ENCODE data around the gene COX15.

Gene COX15

DNA sequence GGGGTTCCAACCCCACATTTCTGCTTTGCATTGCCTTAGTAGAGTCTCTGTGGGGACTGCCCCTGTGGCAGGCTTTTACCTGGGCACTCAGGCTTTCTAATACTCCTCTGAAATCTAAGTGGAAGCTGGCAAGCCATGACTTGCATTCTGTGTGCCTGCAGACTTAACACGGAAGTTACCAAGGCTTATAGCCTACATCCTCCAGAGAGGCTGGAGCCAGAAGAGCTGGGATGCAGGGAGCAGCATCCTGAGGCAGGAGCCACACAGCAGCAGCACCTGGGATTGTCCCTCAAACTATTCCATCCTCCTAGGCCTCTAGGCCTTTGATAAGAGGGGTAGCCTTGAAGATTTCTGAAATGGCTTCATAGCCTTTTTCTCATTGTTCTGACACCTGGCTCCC, 28.4 kb upstream of the COX15 start:
- Histone ChIP-seq H3K4me3 (no peak overlapping the region), H3K27me3 (no peaks in the 10 kb centered on the region), H3K36me3 (peaks cover 44 to 69% (median 59%) of the 10 kb centered on the region in 3 donors), H3K4me1 (no peaks in the 10 kb centered on the region), H3K27ac (no peak overlapping the region), H3K9me3 (no peaks in the 10 kb centered on the region)
- intact Hi-C loops (cut with DNase I; ENCODE audit: low total_unique reads) = no loop called here
- TF ChIP-seq, protein P1, sequence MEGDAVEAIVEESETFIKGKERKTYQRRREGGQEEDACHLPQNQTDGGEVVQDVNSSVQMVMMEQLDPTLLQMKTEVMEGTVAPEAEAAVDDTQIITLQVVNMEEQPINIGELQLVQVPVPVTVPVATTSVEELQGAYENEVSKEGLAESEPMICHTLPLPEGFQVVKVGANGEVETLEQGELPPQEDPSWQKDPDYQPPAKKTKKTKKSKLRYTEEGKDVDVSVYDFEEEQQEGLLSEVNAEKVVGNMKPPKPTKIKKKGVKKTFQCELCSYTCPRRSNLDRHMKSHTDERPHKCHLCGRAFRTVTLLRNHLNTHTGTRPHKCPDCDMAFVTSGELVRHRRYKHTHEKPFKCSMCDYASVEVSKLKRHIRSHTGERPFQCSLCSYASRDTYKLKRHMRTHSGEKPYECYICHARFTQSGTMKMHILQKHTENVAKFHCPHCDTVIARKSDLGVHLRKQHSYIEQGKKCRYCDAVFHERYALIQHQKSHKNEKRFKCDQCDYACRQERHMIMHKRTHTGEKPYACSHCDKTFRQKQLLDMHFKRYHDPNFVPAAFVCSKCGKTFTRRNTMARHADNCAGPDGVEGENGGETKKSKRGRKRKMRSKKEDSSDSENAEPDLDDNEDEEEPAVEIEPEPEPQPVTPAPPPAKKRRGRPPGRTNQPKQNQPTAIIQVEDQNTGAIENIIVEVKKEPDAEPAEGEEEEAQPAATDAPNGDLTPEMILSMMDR (IDR thresholded peaks at IDR 0.05) = no peak
- DNase-seq = no peak

DNA sequence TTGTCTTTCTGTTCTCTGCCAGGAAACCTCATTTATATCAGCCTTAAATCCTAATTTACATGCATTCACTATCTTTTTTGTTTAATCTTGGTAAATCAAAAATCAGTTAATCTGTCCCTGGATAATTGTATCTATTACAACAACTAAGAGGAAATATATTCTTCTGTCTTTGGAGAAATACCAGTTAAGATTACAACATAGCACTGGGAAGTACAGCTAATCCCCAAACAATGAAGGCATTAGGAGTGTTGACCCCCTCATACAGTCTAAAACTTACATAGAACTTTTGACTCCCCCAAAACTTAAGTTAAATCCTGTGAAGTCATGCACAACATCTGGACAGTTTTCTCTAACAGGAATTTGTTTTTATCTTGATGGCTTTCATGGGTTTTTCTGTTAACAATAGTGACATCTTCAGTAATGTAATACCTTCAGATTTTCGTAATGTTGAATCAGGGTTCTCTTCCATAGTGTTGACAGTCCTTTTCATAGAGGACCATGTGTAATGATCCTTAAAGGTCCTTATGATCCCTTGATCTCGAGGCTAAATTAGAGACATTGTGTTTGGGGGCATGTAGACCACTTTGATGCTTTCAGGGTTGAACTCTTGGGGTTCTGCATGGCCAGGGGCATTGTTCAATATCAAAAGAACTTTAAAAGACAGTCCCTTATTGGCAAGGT, 26.4 kb upstream of the COX15 start:
- DNase-seq = no peak
- Histone ChIP-seq H3K36me3 (peaks cover 53 to 79% (median 78%) of the 10 kb centered on the region in 3 donors), H3K27me3 (no peaks in the 10 kb centered on the region)

DNA sequence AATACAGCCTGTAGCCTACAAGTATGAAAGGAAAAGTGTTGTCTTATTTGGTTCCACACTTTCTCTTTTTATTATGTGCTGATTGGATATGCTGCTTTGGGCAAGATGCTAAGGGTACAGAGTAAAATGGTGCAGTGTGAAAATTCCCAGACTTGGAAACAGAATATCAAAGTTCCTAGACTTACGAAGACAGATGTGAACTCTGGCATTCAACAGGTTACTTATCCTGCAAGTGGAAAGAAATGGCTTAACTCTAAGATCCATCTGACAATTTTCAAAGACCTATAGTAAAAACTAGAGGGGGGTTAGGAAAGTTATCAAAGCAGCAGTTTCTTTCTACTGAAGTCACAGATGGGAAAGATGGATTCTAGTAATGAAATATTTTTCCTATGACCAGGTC, 24.2 kb upstream of the COX15 start:
- peaks cover 65 to 97% (median 89%) of the 10 kb centered on the region in 3 donors for H3K36me3 ChIP-seq
- H3K4me1 ChIP-seq = no peaks in the 10 kb centered on the region
- TF ChIP-seq, protein P1 (IDR thresholded peaks at IDR 0.05) = no peak
- no peak overlapping the region for H3K4me3 ChIP-seq
- intact Hi-C loops (cut with DNase I; ENCODE audit: low total_unique reads) = no loop called here
- H3K27me3 ChIP-seq = no peaks in the 10 kb centered on the region
- no peaks in the 10 kb centered on the region for H3K9me3 ChIP-seq
- no peak for DNase-seq
- no peak overlapping the region for H3K27ac ChIP-seq

More for the DNA sequence above, 26.4 kb upstream of the COX15 start:
- H3K4me3 ChIP-seq = no peak overlapping the region
- no peaks in the 10 kb centered on the region for H3K9me3 ChIP-seq
- intact Hi-C loops (cut with DNase I; ENCODE audit: low total_unique reads) = no loop called here
- no peak overlapping the region for H3K27ac ChIP-seq
- H3K4me1 ChIP-seq = no peaks in the 10 kb centered on the region
- TF ChIP-seq, protein P1 (IDR thresholded peaks at IDR 0.05) = no peak

DNA sequence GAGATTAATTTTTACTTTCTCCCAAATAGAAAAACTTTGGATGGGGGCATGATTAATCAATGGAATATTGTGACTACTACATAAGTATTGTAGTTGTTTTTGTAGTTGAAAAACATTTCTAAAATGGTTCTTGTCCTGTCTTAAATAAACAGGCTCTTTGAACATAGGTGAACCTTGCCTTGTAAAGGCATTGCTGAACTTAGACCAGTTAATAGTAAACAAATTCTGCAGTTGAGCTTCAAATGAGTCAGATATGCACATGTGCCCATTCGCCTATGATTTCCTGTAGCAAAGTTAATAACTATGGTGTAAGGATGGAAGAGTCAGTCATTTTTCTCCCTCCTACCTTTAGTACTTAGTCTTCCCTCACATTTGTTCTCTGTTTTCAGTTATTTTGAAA, 22.7 kb upstream of the COX15 start:
- no peak for DNase-seq
- H3K9me3 ChIP-seq = no peaks in the 10 kb centered on the region
- intact Hi-C loops (cut with DNase I; ENCODE audit: low total_unique reads) = no loop called here
- H3K36me3 ChIP-seq = peaks cover 61 to 97% (median 85%) of the 10 kb centered on the region in 3 donors
- H3K4me1 ChIP-seq = no peaks in the 10 kb centered on the region
- TF ChIP-seq, protein P1 (IDR thresholded peaks at IDR 0.05) = no peak
- no peak overlapping the region for H3K4me3 ChIP-seq
- H3K27me3 ChIP-seq = no peaks in the 10 kb centered on the region
- no peak overlapping the region for H3K27ac ChIP-seq

DNA sequence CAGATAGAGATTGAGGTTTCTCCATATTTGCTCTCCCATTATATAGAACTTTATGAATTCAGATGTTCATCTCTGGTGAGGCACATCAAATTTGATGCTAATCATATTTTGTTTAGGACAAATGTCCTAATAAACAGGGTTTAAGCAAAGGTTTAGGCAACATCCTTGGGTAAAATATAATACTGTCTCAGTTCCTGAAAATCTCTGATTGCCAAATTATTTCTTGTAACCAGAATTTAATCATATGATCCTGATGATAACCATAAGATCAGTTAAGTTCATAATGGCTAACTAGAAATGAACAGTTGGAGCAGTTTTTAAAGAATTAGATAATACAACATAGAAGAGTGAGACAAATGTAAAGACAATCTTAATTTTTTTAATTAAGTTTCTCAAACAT, 18.7 kb upstream of the COX15 start:
- intact Hi-C loops (cut with DNase I; ENCODE audit: low total_unique reads) = no loop called here
- Histone ChIP-seq H3K36me3 (peaks cover 64 to 96% (median 78%) of the 10 kb centered on the region in 3 donors), H3K27me3 (no peaks in the 10 kb centered on the region), H3K27ac (no peak overlapping the region), H3K9me3 (no peaks in the 10 kb centered on the region), H3K4me3 (no peak overlapping the region), H3K4me1 (no peaks in the 10 kb centered on the region)
- DNase-seq = no peak
- TF ChIP-seq, protein P1 (IDR thresholded peaks at IDR 0.05) = no peak
